ENCODE results near the gene RIF1. TPM values are rescaled to one million over a fixed set of nuclear protein-coding genes. Genes with fewer than 3 reads are reported as not detected.

Gene RIF1
- total RNA-seq, 1 experiment from 2014 or later: 40.4 TPM

DNA sequence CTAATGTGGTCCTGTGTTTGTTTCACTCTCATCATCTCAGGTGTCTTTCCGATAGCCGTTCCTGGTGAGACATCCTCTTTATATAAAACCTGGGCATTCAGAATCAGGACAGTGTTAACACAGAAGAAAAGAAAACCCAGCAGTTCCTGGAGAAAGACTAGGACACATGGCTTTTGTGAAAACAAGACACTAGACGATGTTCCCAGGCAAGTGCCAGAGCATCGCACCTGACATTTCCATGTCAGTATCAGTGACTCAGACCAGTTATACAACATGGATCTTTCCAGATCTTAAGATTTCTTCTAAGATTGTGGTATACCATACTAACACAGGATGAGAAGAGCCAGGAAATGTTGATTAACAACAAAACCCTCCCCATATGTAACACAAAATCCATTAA lies 96.5 kb downstream of the RIF1 start:
- Histone ChIP-seq H4K20me1 (ENCODE audit: insufficient read depth, low read depth, low read length) (no peaks in the 10 kb centered on the region), H3K4me3 (ENCODE audit: low read length) (no peak overlapping the region), H3K79me2 (ENCODE audit: low read length) (no peaks in the 10 kb centered on the region), H3K4me1 (ENCODE audit: low read length) (no peaks in the 10 kb centered on the region), H3K27me3 (ENCODE audit: low read length) (no peaks in the 10 kb centered on the region), H2AFZ (ENCODE audit: low read length) (no peak overlapping the region), H3K36me3 (ENCODE audit: insufficient read depth, low read length) (no peaks in the 10 kb centered on the region; the same call in 1 of the 2 replicates), H3K9me3 (ENCODE audit: low read length) (no peaks in the 10 kb centered on the region), H3K4me2 (ENCODE audit: low read depth, low read length, poor library complexity, severe bottlenecking) (no peak overlapping the region), H3K27ac (ENCODE audit: low read length) (no peak overlapping the region), H3K9ac (ENCODE audit: low read length) (no peak overlapping the region), H3K9me2 (replicated peaks; ENCODE audit: insufficient read depth, low read length) (no peaks in the 10 kb centered on the region)
- no peak for DNase-seq

DNA sequence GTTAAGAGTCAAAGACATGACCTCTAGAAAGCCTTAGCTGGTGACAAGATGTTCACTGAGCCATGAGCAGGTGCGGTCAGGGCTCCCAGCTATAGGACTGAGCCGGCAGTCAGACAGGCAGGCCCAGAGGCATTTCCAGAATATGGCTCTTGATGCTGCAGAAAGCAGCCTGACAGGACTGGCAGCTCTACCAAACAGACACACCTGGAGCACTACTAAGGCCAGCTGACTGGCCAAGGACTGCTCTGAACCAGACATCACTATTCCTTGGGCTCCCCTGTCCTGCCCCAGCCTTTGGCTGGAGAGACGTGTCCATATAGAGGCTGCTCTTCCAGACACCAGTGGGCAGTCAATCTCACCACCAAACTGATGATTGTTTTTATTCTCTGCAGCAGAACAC lies 98.8 kb downstream of the RIF1 start:
- Histone ChIP-seq H3K4me1 (ENCODE audit: low read length) (no peaks in the 10 kb centered on the region), H2AFZ (ENCODE audit: low read length) (no peak overlapping the region), H3K79me2 (ENCODE audit: low read length) (no peaks in the 10 kb centered on the region), H3K9me2 (replicated peaks; ENCODE audit: insufficient read depth, low read length) (no peaks in the 10 kb centered on the region), H4K20me1 (ENCODE audit: insufficient read depth, low read depth, low read length) (no peaks in the 10 kb centered on the region), H3K9ac (ENCODE audit: low read length) (no peak overlapping the region), H3K9me3 (ENCODE audit: low read length) (no peaks in the 10 kb centered on the region), H3K27me3 (ENCODE audit: low read length) (no peaks in the 10 kb centered on the region), H3K4me2 (ENCODE audit: low read depth, low read length, poor library complexity, severe bottlenecking) (no peak overlapping the region), H3K36me3 (ENCODE audit: insufficient read depth, low read length) (no peaks in the 10 kb centered on the region; the same call in 1 of the 2 replicates), H3K27ac (ENCODE audit: low read length) (no peak overlapping the region), H3K4me3 (ENCODE audit: low read length) (no peak overlapping the region)
- no peak for DNase-seq

DNA sequence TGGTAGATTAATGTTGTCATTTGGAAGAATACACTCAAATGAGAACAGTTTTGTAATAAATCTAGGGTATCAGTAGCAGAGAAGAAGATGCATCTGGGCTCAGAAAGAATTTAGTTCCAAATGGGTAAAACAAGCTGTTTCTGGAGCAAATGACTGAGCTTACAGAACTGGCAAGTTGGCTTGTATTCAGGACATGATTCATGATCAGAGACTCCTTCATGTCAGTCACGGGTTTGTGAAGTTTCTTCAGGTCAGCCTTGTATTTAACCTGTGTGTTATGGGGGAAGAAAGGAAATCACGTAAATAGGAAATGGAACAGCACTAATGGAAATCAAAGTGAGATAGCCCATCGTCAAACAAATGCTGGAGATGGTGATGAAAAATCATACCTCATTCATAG lies 109.1 kb downstream of the RIF1 start:
- H3K9me3 ChIP-seq (ENCODE audit: low read length): no peaks in the 10 kb centered on the region
- no peak overlapping the region for H3K4me3 ChIP-seq (ENCODE audit: low read length)
- no peak overlapping the region for H3K4me2 ChIP-seq (ENCODE audit: low read depth, low read length, poor library complexity, severe bottlenecking)
- no peak overlapping the region for H2AFZ ChIP-seq (ENCODE audit: low read length)
- no peaks in the 10 kb centered on the region for H3K79me2 ChIP-seq (ENCODE audit: low read length)
- no peaks in the 10 kb centered on the region for H4K20me1 ChIP-seq (ENCODE audit: insufficient read depth, low read depth, low read length)
- H3K27ac ChIP-seq (ENCODE audit: low read length): no peak overlapping the region
- no peaks in the 10 kb centered on the region for H3K36me3 ChIP-seq (ENCODE audit: insufficient read depth, low read length)
- H3K4me1 ChIP-seq (ENCODE audit: low read length): no peaks in the 10 kb centered on the region
- DNase-seq: no peak
- H3K27me3 ChIP-seq (ENCODE audit: low read length): no peaks in the 10 kb centered on the region
- no peaks in the 10 kb centered on the region for H3K9me2 ChIP-seq (replicated peaks; ENCODE audit: insufficient read depth, low read length)
- no peak overlapping the region for H3K9ac ChIP-seq (ENCODE audit: low read length)

DNA sequence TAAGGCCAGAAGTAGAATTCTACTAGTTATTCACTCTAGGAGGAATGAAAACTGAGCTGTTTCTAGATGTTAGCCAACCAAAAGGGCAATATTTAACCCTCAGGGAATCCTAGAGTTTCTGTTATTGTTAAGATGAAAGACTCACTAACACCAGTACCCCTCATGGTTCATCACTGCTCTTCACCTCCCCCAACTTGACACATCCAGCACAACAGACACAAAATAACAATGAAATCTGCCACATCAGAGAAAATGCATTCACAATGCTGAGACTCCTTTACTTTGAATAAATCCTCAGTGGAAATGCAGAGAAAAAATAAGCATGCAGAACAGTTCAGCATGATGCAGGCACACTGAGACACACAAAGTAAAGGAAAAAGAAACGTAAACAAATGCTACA lies 111.3 kb downstream of the RIF1 start:
- Histone ChIP-seq H3K27me3 (ENCODE audit: low read length) (no peaks in the 10 kb centered on the region), H3K4me2 (ENCODE audit: low read depth, low read length, poor library complexity, severe bottlenecking) (no peak overlapping the region), H3K9me3 (ENCODE audit: low read length) (no peaks in the 10 kb centered on the region), H3K4me3 (ENCODE audit: low read length) (no peak overlapping the region), H3K4me1 (ENCODE audit: low read length) (peaks cover 4% of the 10 kb centered on the region; the same call in 1 of the 2 replicates), H3K79me2 (ENCODE audit: low read length) (no peaks in the 10 kb centered on the region), H3K27ac (ENCODE audit: low read length) (no peak overlapping the region), H4K20me1 (ENCODE audit: insufficient read depth, low read depth, low read length) (no peaks in the 10 kb centered on the region), H3K9ac (ENCODE audit: low read length) (no peak overlapping the region), H2AFZ (ENCODE audit: low read length) (no peak overlapping the region), H3K9me2 (replicated peaks; ENCODE audit: insufficient read depth, low read length) (no peaks in the 10 kb centered on the region), H3K36me3 (ENCODE audit: insufficient read depth, low read length) (no peaks in the 10 kb centered on the region)
- no peak for DNase-seq

DNA sequence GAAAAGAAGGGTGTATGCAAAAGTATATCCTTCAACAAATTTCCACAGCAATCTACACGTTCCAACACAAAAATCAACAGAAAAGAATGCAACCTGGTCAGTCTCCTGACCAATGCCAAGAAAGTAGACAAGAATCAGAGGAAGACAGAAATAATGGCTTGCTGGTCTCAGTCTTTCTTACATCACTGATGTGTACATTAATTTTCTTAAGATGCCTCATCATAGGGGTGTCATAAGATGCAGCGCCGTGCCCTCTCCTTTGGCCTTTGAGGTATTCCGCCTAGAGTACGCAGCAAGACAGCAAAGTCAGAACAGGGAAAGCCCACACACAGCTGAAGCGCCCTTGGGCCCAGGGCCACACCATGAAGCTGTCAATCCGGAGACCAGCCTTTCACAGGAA lies 112.9 kb downstream of the RIF1 start:
- Histone ChIP-seq H3K4me3 (ENCODE audit: low read length) (no peak overlapping the region), H3K36me3 (ENCODE audit: insufficient read depth, low read length) (no peaks in the 10 kb centered on the region), H3K4me2 (ENCODE audit: low read depth, low read length, poor library complexity, severe bottlenecking) (no peak overlapping the region), H3K79me2 (ENCODE audit: low read length) (no peaks in the 10 kb centered on the region), H3K4me1 (ENCODE audit: low read length) (peaks cover 7% of the 10 kb centered on the region; the same call in 1 of the 2 replicates), H3K27ac (ENCODE audit: low read length) (no peak overlapping the region), H4K20me1 (ENCODE audit: insufficient read depth, low read depth, low read length) (no peaks in the 10 kb centered on the region), H2AFZ (ENCODE audit: low read length) (no peak overlapping the region), H3K9me3 (ENCODE audit: low read length) (no peaks in the 10 kb centered on the region), H3K9me2 (replicated peaks; ENCODE audit: insufficient read depth, low read length) (no peaks in the 10 kb centered on the region), H3K9ac (ENCODE audit: low read length) (no peak overlapping the region), H3K27me3 (ENCODE audit: low read length) (no peaks in the 10 kb centered on the region)
- DNase-seq: no peak

DNA sequence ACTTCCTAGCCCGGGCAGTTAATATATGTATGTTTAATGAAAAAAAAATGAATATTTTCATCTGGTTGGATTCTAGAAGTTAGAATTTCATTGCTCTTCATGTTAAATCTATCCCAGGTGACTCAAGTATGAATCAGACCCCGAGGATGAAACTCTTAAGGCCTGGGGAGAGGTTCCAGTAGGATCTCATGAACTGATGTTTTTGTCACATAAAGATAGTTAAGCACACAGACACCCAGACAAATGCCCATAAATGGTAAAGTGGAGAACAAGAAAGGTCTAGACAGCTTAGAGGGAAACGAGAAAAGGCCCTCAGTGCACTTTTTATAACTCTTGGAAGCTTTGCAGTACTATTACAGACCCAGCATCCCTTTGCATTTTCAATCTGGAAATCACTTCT lies 114.1 kb downstream of the RIF1 start:
- no peaks in the 10 kb centered on the region for H3K79me2 ChIP-seq (ENCODE audit: low read length)
- no peaks in the 10 kb centered on the region for H3K36me3 ChIP-seq (ENCODE audit: insufficient read depth, low read length)
- no peaks in the 10 kb centered on the region for H3K9me2 ChIP-seq (replicated peaks; ENCODE audit: insufficient read depth, low read length)
- H3K4me1 ChIP-seq (ENCODE audit: low read length): peaks cover 7% of the 10 kb centered on the region; the same call in 1 of the 2 replicates
- H2AFZ ChIP-seq (ENCODE audit: low read length): no peak overlapping the region
- H4K20me1 ChIP-seq (ENCODE audit: insufficient read depth, low read depth, low read length): no peaks in the 10 kb centered on the region
- DNase-seq: no peak
- H3K9me3 ChIP-seq (ENCODE audit: low read length): no peaks in the 10 kb centered on the region
- no peak overlapping the region for H3K27ac ChIP-seq (ENCODE audit: low read length)
- H3K4me2 ChIP-seq (ENCODE audit: low read depth, low read length, poor library complexity, severe bottlenecking): no peak overlapping the region
- no peak overlapping the region for H3K9ac ChIP-seq (ENCODE audit: low read length)
- no peaks in the 10 kb centered on the region for H3K27me3 ChIP-seq (ENCODE audit: low read length)
- no peak overlapping the region for H3K4me3 ChIP-seq (ENCODE audit: low read length)

DNA sequence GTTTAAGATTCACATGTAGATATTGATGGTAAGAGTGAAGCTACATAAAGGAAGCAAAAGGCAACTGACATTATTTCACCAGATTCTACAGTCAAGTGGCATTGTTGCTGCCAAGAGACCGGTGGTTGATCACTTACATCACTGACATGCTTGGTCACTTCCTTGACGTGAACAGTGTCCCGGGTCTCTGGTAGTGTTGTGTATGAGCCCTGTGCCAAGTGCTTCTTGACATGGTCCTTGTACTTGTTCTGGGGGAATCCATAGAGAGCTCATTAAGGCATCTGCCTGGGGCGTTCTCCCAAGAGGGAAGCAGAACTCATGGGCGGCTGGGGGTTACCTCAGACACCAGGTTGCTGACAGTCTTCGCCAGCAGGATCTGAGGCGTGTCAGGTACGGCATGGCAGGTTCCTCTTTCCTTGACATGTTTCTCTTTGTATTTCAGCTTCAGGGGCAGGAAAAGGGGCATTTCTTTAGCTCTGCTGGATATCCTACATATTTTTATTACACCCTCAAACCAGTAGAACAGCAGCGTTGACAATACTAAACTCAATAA lies 116.2 kb downstream of the RIF1 start:
- Histone ChIP-seq H3K9me3 (ENCODE audit: low read length) (no peaks in the 10 kb centered on the region), H3K9me2 (replicated peaks; ENCODE audit: insufficient read depth, low read length) (no peaks in the 10 kb centered on the region), H3K4me3 (ENCODE audit: low read length) (no peak overlapping the region), H3K4me1 (ENCODE audit: low read length) (peaks cover 7% of the 10 kb centered on the region; the same call in 1 of the 2 replicates), H4K20me1 (ENCODE audit: insufficient read depth, low read depth, low read length) (no peaks in the 10 kb centered on the region), H3K79me2 (ENCODE audit: low read length) (no peaks in the 10 kb centered on the region), H3K4me2 (ENCODE audit: low read depth, low read length, poor library complexity, severe bottlenecking) (no peak overlapping the region), H3K27ac (ENCODE audit: low read length) (no peak overlapping the region), H3K9ac (ENCODE audit: low read length) (no peak overlapping the region), H3K36me3 (ENCODE audit: insufficient read depth, low read length) (no peaks in the 10 kb centered on the region), H3K27me3 (ENCODE audit: low read length) (no peaks in the 10 kb centered on the region), H2AFZ (ENCODE audit: low read length) (no peak overlapping the region)
- DNase-seq: peak; percentile 43

DNA sequence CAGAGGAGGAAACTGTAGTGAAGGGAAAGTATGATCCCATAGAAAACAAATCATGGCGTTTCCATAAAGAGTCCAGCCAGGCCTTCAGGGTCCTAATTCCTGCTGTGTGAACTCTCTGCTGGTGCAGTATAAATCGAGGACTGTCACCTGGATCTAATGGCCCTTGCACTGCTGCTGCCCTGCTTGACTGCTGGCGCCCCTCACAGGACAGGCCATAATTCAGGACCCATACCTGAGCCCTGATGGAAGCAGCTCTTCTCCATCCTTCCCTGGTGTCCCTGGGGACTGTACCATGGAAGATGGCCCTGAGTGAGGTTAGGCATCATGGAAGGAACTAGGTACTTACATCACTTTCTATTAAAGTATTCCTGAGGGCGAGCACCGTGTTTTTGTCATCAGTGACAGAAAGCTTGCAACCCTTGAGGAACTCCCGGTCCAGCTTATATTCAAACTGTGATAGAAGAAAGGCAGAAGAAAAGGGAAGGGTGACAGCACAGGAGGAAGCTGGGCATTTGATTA lies 116.9 kb downstream of the RIF1 start:
- H2AFZ ChIP-seq (ENCODE audit: low read length): no peak overlapping the region
- H3K36me3 ChIP-seq (ENCODE audit: insufficient read depth, low read length): no peaks in the 10 kb centered on the region
- no peak overlapping the region for H3K4me2 ChIP-seq (ENCODE audit: low read depth, low read length, poor library complexity, severe bottlenecking)
- no peaks in the 10 kb centered on the region for H3K9me3 ChIP-seq (ENCODE audit: low read length)
- no peaks in the 10 kb centered on the region for H3K79me2 ChIP-seq (ENCODE audit: low read length)
- no peak overlapping the region for H3K4me3 ChIP-seq (ENCODE audit: low read length)
- peaks cover 7% of the 10 kb centered on the region; the same call in 1 of the 2 replicates for H3K4me1 ChIP-seq (ENCODE audit: low read length)
- DNase-seq: no peak
- no peak overlapping the region for H3K27ac ChIP-seq (ENCODE audit: low read length)
- H3K9me2 ChIP-seq (replicated peaks; ENCODE audit: insufficient read depth, low read length): no peaks in the 10 kb centered on the region
- H3K27me3 ChIP-seq (ENCODE audit: low read length): no peaks in the 10 kb centered on the region
- no peaks in the 10 kb centered on the region for H4K20me1 ChIP-seq (ENCODE audit: insufficient read depth, low read depth, low read length)
- no peak overlapping the region for H3K9ac ChIP-seq (ENCODE audit: low read length)

Measured in Karpas-422 (cell line).